Measurements from ENCODE around the gene MRGPRD.

MRGPRD gene

GRCh38 chr11:68946416-68947090 lies 34.2 kb downstream of the MRGPRD start:
- no peak for DNase-seq (ENCODE audit: low read depth in 2 of 2)

GRCh38 chr11:68942751-68943271 lies 38.0 kb downstream of the MRGPRD start:
- DNase-seq (ENCODE audit: low read depth in 2 of 2): no peak

GRCh38 chr11:68942095-68942620 lies 38.6 kb downstream of the MRGPRD start:
- no peak for DNase-seq (ENCODE audit: low read depth in 2 of 2)

- DNase-seq (ENCODE audit: low read depth in 2 of 2): no peak
Observed at GRCh38 chr11:68941324-68942094, 39.3 kb downstream of the MRGPRD start.

- DNase-seq (ENCODE audit: low read depth in 2 of 2): no peak
Observed at GRCh38 chr11:68940651-68941323, 40.0 kb downstream of the MRGPRD start.

- no peak for DNase-seq (ENCODE audit: low read depth in 2 of 2)
Observed at GRCh38 chr11:68939583-68940555, 40.9 kb downstream of the MRGPRD start.

GRCh38 chr11:68938816-68939582 lies 41.8 kb downstream of the MRGPRD start:
- DNase-seq (ENCODE audit: low read depth in 2 of 2): no peak

DNA sequence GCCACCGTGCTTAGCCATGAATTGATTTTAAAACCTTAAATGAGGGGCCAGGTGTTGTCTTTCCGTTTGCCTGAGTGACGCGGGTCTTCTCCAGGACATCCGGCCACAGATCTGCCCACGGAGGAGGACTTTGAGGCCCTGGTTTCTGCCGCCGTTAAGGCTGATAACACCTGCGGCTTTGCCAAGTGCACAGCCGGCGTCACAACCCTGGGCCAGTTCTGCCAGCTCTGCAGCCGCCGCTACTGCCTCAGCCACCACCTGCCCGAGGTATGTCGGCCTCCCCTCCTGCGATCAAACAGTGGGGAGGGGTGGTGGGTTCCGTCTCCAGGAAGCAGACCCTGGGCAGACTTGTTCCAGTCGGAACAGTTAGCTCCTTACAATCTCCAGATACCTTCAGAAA lies 42.7 kb downstream of the MRGPRD start:
- DNase-seq (ENCODE audit: low read depth in 2 of 2): no peak

DNA sequence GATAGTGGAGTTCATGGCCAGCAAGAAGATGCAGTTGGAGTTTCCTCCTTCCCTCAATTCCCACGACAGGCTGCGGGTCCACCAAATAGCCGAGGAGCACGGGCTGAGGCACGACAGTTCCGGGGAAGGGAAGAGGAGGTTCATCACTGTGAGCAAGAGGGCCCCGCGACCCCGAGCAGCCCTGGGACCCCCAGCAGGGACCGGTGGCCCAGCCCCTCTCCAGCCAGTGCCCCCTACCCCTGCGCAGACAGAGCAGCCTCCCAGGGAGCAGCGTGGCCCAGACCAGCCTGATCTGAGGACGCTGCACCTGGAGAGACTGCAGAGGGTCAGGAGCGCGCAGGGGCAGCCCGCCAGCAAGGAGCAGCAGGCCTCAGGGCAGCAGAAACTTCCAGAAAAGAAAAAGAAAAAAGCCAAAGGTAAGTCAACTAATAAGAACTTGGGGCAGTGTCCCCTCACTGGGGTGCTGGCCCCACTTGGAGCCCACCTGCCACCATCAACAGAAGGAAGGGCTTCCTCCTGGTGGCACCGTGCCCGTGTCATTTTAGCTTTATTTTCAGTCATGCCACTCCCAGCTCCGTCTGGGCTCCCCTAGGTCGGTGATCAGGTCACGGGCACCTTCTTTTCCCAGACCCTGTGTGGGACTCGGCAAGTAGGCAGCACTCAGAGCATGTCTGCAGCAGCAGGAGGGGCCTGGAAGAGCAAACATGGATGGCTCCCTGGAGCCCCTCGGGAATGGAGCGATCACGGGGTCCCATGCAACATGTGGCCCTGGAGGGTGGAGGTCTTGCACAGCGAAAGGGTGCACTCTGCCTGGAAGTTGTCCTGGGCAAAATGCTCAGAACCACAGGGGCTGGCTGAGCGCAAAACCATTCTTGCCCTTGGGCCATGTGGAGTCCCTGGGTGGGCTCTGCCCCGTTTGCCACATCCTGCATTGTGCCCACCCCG lies 43.8 kb downstream of the MRGPRD start:
- no peak for DNase-seq (ENCODE audit: low read depth in 2 of 2)

- DNase-seq (ENCODE audit: low read depth in 2 of 2): no peak
Observed at GRCh38 chr11:68936358-68936636, 44.5 kb downstream of the MRGPRD start.

- DNase-seq (ENCODE audit: low read depth in 2 of 2): no peak
Observed at GRCh38 chr11:68935516-68936357, 45.0 kb downstream of the MRGPRD start.

DNA sequence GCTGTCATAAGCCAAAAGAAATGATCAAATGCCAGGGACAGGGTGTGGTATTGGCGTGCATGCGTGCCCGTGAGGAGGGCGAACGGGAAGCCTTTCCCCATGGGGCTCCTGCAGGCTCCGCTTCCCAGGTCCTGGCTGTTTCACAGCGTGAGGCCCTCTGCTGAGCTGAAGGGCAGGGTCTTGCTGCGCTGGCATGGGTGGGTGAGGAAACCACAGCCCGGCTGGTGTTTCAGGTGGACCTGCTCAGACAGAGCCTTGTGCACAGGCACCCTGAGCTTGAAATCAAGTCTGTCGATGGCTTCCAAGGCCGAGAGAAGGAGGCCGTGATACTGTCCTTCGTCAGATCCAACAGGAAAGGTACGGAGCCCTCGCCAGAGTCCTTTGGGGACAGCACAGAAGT lies 45.7 kb downstream of the MRGPRD start:
- DNase-seq (ENCODE audit: low read depth in 2 of 2): no peak

- DNase-seq (ENCODE audit: low read depth in 2 of 2): no peak
Observed at GRCh38 chr11:68934666-68935065, 46.1 kb downstream of the MRGPRD start.

- no peak for DNase-seq (ENCODE audit: low read depth in 2 of 2)
Observed at GRCh38 chr11:68934321-68934645, 46.5 kb downstream of the MRGPRD start.

DNA sequence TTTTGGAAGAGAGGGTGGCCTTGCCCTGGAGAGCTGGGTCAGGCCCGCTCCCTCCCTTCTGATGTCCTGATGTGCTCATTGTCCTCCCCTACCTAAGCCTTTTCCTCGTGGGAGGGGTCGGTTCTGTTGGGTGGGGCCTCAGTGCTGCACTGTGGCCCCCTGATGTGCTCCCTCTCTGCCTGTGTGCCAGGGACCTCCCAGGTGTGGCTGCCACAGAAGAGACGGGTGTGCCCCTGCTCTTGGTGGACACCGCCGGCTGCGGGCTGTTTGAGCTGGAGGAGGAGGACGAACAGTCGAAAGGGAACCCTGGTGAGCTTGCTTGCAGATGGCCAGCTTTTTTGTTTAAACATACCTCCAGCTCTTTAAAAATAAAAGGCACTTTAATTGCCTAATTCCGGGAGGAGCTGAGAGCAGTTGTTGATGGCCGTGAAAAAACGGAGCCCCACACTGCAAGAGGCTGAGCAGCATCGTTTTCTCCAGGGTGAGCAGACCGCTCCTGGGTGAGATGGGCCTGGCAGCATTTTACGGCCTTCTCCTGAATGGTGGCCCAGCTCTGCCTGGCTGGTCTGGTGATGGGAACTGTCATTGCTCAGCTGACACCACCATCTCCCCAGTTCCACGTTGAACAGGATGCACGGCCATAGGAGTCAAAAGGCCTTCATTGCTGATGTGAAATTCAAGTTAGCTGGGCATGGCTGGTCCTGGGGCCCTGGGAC lies 47.0 kb downstream of the MRGPRD start:
- no peak for DNase-seq (ENCODE audit: low read depth in 2 of 2)

GRCh38 chr11:68932933-68933577 lies 47.7 kb downstream of the MRGPRD start:
- DNase-seq (ENCODE audit: low read depth in 2 of 2): no peak

- DNase-seq (ENCODE audit: low read depth in 2 of 2): no peak
Observed at GRCh38 chr11:68932358-68932757, 48.4 kb downstream of the MRGPRD start.

DNA sequence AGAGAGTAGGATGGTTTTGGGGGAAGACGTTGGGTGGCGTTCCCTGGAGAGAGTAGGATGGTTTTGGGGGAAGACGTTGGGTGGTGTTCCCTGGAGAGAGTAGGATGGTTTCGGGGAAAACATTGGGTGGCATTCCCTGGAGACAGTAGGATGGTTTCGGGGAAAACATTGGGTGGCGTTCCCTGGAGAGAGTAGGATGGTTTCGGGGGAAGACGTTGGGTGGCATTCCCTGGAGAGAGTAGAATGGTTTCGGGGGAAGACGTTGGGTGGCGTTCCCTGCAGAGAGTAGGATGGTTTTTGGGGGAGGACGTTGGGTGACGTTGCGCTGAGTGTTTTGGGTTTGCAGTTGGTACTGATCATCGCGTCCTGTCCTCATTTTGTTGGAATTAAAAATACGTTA lies 48.9 kb downstream of the MRGPRD start:
- no peak for DNase-seq (ENCODE audit: low read depth in 2 of 2)

Data from stimulated activated CD8-positive, alpha-beta memory T cell treated with anti-CD3 and anti-CD28 coated beads, Interleukin-15, amount 100 ng/mL, for 48 hours (primary cell).